GM12874 (cell line): ENCODE measurements around the gene CDC16.

Experiments used
- CTCF ChIP-seq: IDR thresholded peaks from 2 replicates; pipeline ENCODE4 v1.5.1; 2011; ENCODE audit warnings: low read depth, mild to moderate bottlenecking, control low read depth, low read length, moderate library complexity; ENCODE audit not compliant: insufficient read depth

Gene CDC16

GRCh38 chr13:114309086-114309485 lies 74.4 kb downstream of the CDC16 start:
- TF ChIP-seq CTCF: no peak

GRCh38 chr13:114309806-114310410 lies 75.2 kb downstream of the CDC16 start:
- TF ChIP-seq CTCF: no peak

GRCh38 chr13:114310956-114311355 lies 76.3 kb downstream of the CDC16 start:
- TF ChIP-seq CTCF: no peak

GRCh38 chr13:114311387-114311786 lies 76.7 kb downstream of the CDC16 start:
- TF ChIP-seq CTCF: no peak

GRCh38 chr13:114311908-114312307 lies 77.2 kb downstream of the CDC16 start:
- no peak for TF ChIP-seq CTCF

GRCh38 chr13:114313061-114313860 lies 78.6 kb downstream of the CDC16 start:
- no peak for TF ChIP-seq CTCF

GRCh38 chr13:114314074-114314912 lies 79.6 kb downstream of the CDC16 start, which contains the start of gene CHAMP1:
Gene CHAMP1 (plus strand): TSS chr13:114314503. CDS start chr13:114323843, 9,340 bp downstream.
- no peak for TF ChIP-seq CTCF
